NCI-H2171 treated with DMSO at 0.1 percent for 48 hours (cell line): ENCODE measurements around the gene TSFM.
A peak's percentile ranks its signal among the peaks of the same experiment; 100 is the strongest.

Experiments used
- DNase-seq: peaks from one replicate; lab custom pipeline; 2025; lab: John Stamatoyannopoulos, UW

Gene TSFM

GRCh38 chr12:57746025-57746424 is 36.6 kb upstream of the TSFM start:
- DNase-seq = no peak

GRCh38 chr12:57749061-57749460 is 33.5 kb upstream of the TSFM start:
- DNase-seq = no peak

GRCh38 chr12:57750561-57751431 is 31.8 kb upstream of the TSFM start:
- DNase-seq = no peak

GRCh38 chr12:57751432-57751787 is 31.2 kb upstream of the TSFM start:
- DNase-seq = no peak

GRCh38 chr12:57751788-57752667 is 30.6 kb upstream of the TSFM start, which contains the start of gene CDK4:
TSS of gene CDK4 (minus strand) at chr12:57752310. CDS start at chr12:57751717, 593 bp downstream.
- peak; percentile 99 for DNase-seq

- DNase-seq = no peak
Observed at GRCh38 chr12:57752668-57753000, 30.0 kb upstream of the TSFM start.

GRCh38 chr12:57753756-57754337 is 28.7 kb upstream of the TSFM start:
- no peak for DNase-seq

- DNase-seq = peak; percentile 93
Observed at GRCh38 chr12:57754411-57755193, 28.0 kb upstream of the TSFM start, which contains the start of gene MARCHF9. TSS of gene MARCHF9 (plus strand) at chr12:57755103. CDS start at chr12:57755529, 426 bp downstream.

GRCh38 chr12:57755194-57755453 is 27.5 kb upstream of the TSFM start:
- DNase-seq = no peak

- no peak for DNase-seq
Observed at GRCh38 chr12:57755454-57756372, 26.9 kb upstream of the TSFM start.

- no peak for DNase-seq
Observed at GRCh38 chr12:57756406-57757341, 25.9 kb upstream of the TSFM start.

GRCh38 chr12:57757771-57758170 is 24.8 kb upstream of the TSFM start:
- no peak for DNase-seq

GRCh38 chr12:57758552-57759359 is 23.8 kb upstream of the TSFM start:
- DNase-seq = no peak

GRCh38 chr12:57759360-57759980 is 23.1 kb upstream of the TSFM start:
- DNase-seq = peak; percentile 51

GRCh38 chr12:57760347-57760982 is 22.1 kb upstream of the TSFM start:
- no peak for DNase-seq

- no peak for DNase-seq
Observed at GRCh38 chr12:57761391-57761998, 21.1 kb upstream of the TSFM start.

- no peak for DNase-seq
Observed at GRCh38 chr12:57762463-57762862, 20.1 kb upstream of the TSFM start.
